ENCODE results near the gene THSD4. TPM values are rescaled to one million over a fixed set of nuclear protein-coding genes. Genes with fewer than 3 reads are reported as not detected.

Gene THSD4
- total and polyA plus RNA-seq, 5 donors from 2014 or later: not detected

- Histone ChIP-seq H3K27ac (ENCODE audit: insufficient read depth, low read length, poor library complexity, severe bottlenecking) (no peak overlapping the region), H3K36me3 (ENCODE audit: control insufficient read depth, insufficient read depth, low read length) (no peaks in the 10 kb centered on the region), H3K27me3 (ENCODE audit: control insufficient read depth, insufficient read depth, low read length) (no peaks in the 10 kb centered on the region), H3K4me3 (ENCODE audit: low read depth, low read length) (no peak overlapping the region), H3K9me3 (ENCODE audit: control insufficient read depth in 2 of 2, low read length in 2 of 2) (no peaks in the 10 kb centered on the region), H3K4me1 (ENCODE audit: control insufficient read depth, insufficient read depth, low read length, poor library complexity, severe bottlenecking) (no peaks in the 10 kb centered on the region)
- peak; percentile 37 to 53 for ATAC-seq (ENCODE audit: low read depth in 2 of 2)
- peak; percentile 11 to 59 (median 31) for DNase-seq
- Mint-ChIP-seq H3K27ac (no peak overlapping the region), H3K9me3 (no peaks in the 10 kb centered on the region), H3K36me3 (no peaks in the 10 kb centered on the region), H3K4me1 (peaks cover 0 to 16% (median 3%) of the 10 kb centered on the region in 4 donors), H3K27me3 (peaks cover 19% of the 10 kb centered on the region), H3K4me3 (no peak overlapping the region)
Measured at GRCh38 chr15:71780115-71780976, 665.1 kb downstream of the THSD4 start.

- H3K9me3 ChIP-seq (ENCODE audit: control insufficient read depth in 2 of 2, low read length in 2 of 2): no peaks in the 10 kb centered on the region
- H3K27ac ChIP-seq (ENCODE audit: insufficient read depth, low read length, poor library complexity, severe bottlenecking): no peak overlapping the region
- no peaks in the 10 kb centered on the region for H3K9me3 Mint-ChIP-seq
- no peak overlapping the region for H3K4me3 ChIP-seq (ENCODE audit: low read depth, low read length)
- no peak for DNase-seq
- peaks cover 19% of the 10 kb centered on the region for H3K27me3 Mint-ChIP-seq
- ATAC-seq (ENCODE audit: low read depth in 2 of 2): no peak
- no peaks in the 10 kb centered on the region for H3K36me3 Mint-ChIP-seq
- peaks cover 0 to 16% (median 3%) of the 10 kb centered on the region in 4 donors for H3K4me1 Mint-ChIP-seq
- no peaks in the 10 kb centered on the region for H3K4me1 ChIP-seq (ENCODE audit: control insufficient read depth, insufficient read depth, low read length, poor library complexity, severe bottlenecking)
- H3K27ac Mint-ChIP-seq: no peak overlapping the region
- H3K4me3 Mint-ChIP-seq: no peak overlapping the region
- H3K27me3 ChIP-seq (ENCODE audit: control insufficient read depth, insufficient read depth, low read length): no peaks in the 10 kb centered on the region
- no peaks in the 10 kb centered on the region for H3K36me3 ChIP-seq (ENCODE audit: control insufficient read depth, insufficient read depth, low read length)
Measured at GRCh38 chr15:71781179-71781964, 666.1 kb downstream of the THSD4 start.

GRCh38 chr15:71781965-71782265, 666.6 kb downstream of the THSD4 start:
- no peaks in the 10 kb centered on the region for H3K9me3 ChIP-seq (ENCODE audit: control insufficient read depth in 2 of 2, low read length in 2 of 2)
- Mint-ChIP-seq H3K36me3 (no peaks in the 10 kb centered on the region), H3K4me1 (peaks cover 0 to 16% (median 3%) of the 10 kb centered on the region in 4 donors), H3K9me3 (no peaks in the 10 kb centered on the region), H3K4me3 (no peak overlapping the region), H3K27me3 (peaks cover 19% of the 10 kb centered on the region), H3K27ac (no peak overlapping the region)
- ATAC-seq (ENCODE audit: low read depth in 2 of 2): no peak
- H3K36me3 ChIP-seq (ENCODE audit: control insufficient read depth, insufficient read depth, low read length): no peaks in the 10 kb centered on the region
- H3K4me1 ChIP-seq (ENCODE audit: control insufficient read depth, insufficient read depth, low read length, poor library complexity, severe bottlenecking): no peaks in the 10 kb centered on the region
- H3K4me3 ChIP-seq (ENCODE audit: low read depth, low read length): no peak overlapping the region
- H3K27me3 ChIP-seq (ENCODE audit: control insufficient read depth, insufficient read depth, low read length): no peaks in the 10 kb centered on the region
- no peak overlapping the region for H3K27ac ChIP-seq (ENCODE audit: insufficient read depth, low read length, poor library complexity, severe bottlenecking)
- DNase-seq: no peak

GRCh38 chr15:71782422-71783165, 667.3 kb downstream of the THSD4 start:
- Histone ChIP-seq H3K9me3 (ENCODE audit: control insufficient read depth in 2 of 2, low read length in 2 of 2) (no peaks in the 10 kb centered on the region), H3K4me1 (ENCODE audit: control insufficient read depth, insufficient read depth, low read length, poor library complexity, severe bottlenecking) (no peaks in the 10 kb centered on the region), H3K36me3 (ENCODE audit: control insufficient read depth, insufficient read depth, low read length) (no peaks in the 10 kb centered on the region), H3K4me3 (ENCODE audit: low read depth, low read length) (no peak overlapping the region), H3K27ac (ENCODE audit: insufficient read depth, low read length, poor library complexity, severe bottlenecking) (no peak overlapping the region), H3K27me3 (ENCODE audit: control insufficient read depth, insufficient read depth, low read length) (no peaks in the 10 kb centered on the region)
- no peaks in the 10 kb centered on the region for H3K36me3 Mint-ChIP-seq
- no peak for DNase-seq
- ATAC-seq (ENCODE audit: low read depth in 2 of 2): no peak
- H3K27me3 Mint-ChIP-seq: peaks cover 19% of the 10 kb centered on the region
- no peaks in the 10 kb centered on the region for H3K9me3 Mint-ChIP-seq
- H3K27ac Mint-ChIP-seq: no peak overlapping the region
- no peak overlapping the region for H3K4me3 Mint-ChIP-seq
- peaks cover 0 to 16% (median 3%) of the 10 kb centered on the region in 4 donors for H3K4me1 Mint-ChIP-seq

GRCh38 chr15:71784719-71785118, 669.4 kb downstream of the THSD4 start:
- peaks cover 0 to 15% (median 3%) of the 10 kb centered on the region in 4 donors for H3K4me1 Mint-ChIP-seq
- H3K36me3 ChIP-seq (ENCODE audit: control insufficient read depth, insufficient read depth, low read length): no peaks in the 10 kb centered on the region
- H3K27me3 Mint-ChIP-seq: peaks cover 18% of the 10 kb centered on the region
- H3K4me3 Mint-ChIP-seq: no peak overlapping the region
- H3K4me3 ChIP-seq (ENCODE audit: low read depth, low read length): no peak overlapping the region
- DNase-seq (no peak), ATAC-seq (ENCODE audit: low read depth in 2 of 2) (no peak)
- H3K9me3 Mint-ChIP-seq: peaks cover 0 to 1% (median 0%) of the 10 kb centered on the region in 7 donors
- H3K4me1 ChIP-seq (ENCODE audit: control insufficient read depth, insufficient read depth, low read length, poor library complexity, severe bottlenecking): no peaks in the 10 kb centered on the region
- H3K27ac Mint-ChIP-seq: no peak overlapping the region
- no peaks in the 10 kb centered on the region for H3K36me3 Mint-ChIP-seq
- H3K27me3 ChIP-seq (ENCODE audit: control insufficient read depth, insufficient read depth, low read length): no peaks in the 10 kb centered on the region
- no peak overlapping the region for H3K27ac ChIP-seq (ENCODE audit: insufficient read depth, low read length, poor library complexity, severe bottlenecking)
- no peaks in the 10 kb centered on the region for H3K9me3 ChIP-seq (ENCODE audit: control insufficient read depth in 2 of 2, low read length in 2 of 2)

GRCh38 chr15:71785996-71786395, 670.7 kb downstream of the THSD4 start:
- no peaks in the 10 kb centered on the region for H3K36me3 ChIP-seq (ENCODE audit: control insufficient read depth, insufficient read depth, low read length)
- DNase-seq (no peak), ATAC-seq (ENCODE audit: low read depth in 2 of 2) (no peak)
- no peaks in the 10 kb centered on the region for H3K4me1 ChIP-seq (ENCODE audit: control insufficient read depth, insufficient read depth, low read length, poor library complexity, severe bottlenecking)
- Mint-ChIP-seq H3K9me3 (peaks cover 0 to 2% (median 0%) of the 10 kb centered on the region in 7 donors), H3K4me1 (peaks cover 0 to 2% (median 0%) of the 10 kb centered on the region in 4 donors), H3K27me3 (peaks cover 21% of the 10 kb centered on the region), H3K4me3 (peak overlapping the region in 1 of 4 donors; percentile 10), H3K36me3 (no peaks in the 10 kb centered on the region), H3K27ac (no peak overlapping the region)
- no peak overlapping the region for H3K27ac ChIP-seq (ENCODE audit: insufficient read depth, low read length, poor library complexity, severe bottlenecking)
- no peaks in the 10 kb centered on the region for H3K27me3 ChIP-seq (ENCODE audit: control insufficient read depth, insufficient read depth, low read length)
- H3K4me3 ChIP-seq (ENCODE audit: low read depth, low read length): no peak overlapping the region
- no peaks in the 10 kb centered on the region for H3K9me3 ChIP-seq (ENCODE audit: control insufficient read depth in 2 of 2, low read length in 2 of 2)

GRCh38 chr15:71786673-71787072, 671.4 kb downstream of the THSD4 start:
- H3K9me3 Mint-ChIP-seq: peaks cover 0 to 2% (median 0%) of the 10 kb centered on the region in 7 donors

More at GRCh38 chr15:71786673-71787072, 671.4 kb downstream of the THSD4 start:
- H3K4me1 Mint-ChIP-seq: no peaks in the 10 kb centered on the region
- no peak for ATAC-seq (ENCODE audit: low read depth in 2 of 2)
- DNase-seq: no peak
- H3K27ac ChIP-seq (ENCODE audit: insufficient read depth, low read length, poor library complexity, severe bottlenecking): no peak overlapping the region
- peak overlapping the region in 1 of 3 donors; percentile 60 for H3K27ac Mint-ChIP-seq
- no peaks in the 10 kb centered on the region for H3K9me3 ChIP-seq (ENCODE audit: control insufficient read depth in 2 of 2, low read length in 2 of 2)
- H3K4me3 Mint-ChIP-seq: no peak overlapping the region
- peaks cover 24% of the 10 kb centered on the region for H3K27me3 Mint-ChIP-seq
- H3K36me3 Mint-ChIP-seq: no peaks in the 10 kb centered on the region
- no peaks in the 10 kb centered on the region for H3K4me1 ChIP-seq (ENCODE audit: control insufficient read depth, insufficient read depth, low read length, poor library complexity, severe bottlenecking)
- no peaks in the 10 kb centered on the region for H3K27me3 ChIP-seq (ENCODE audit: control insufficient read depth, insufficient read depth, low read length)
- H3K36me3 ChIP-seq (ENCODE audit: control insufficient read depth, insufficient read depth, low read length): no peaks in the 10 kb centered on the region
- no peak overlapping the region for H3K4me3 ChIP-seq (ENCODE audit: low read depth, low read length)
